GM21576 (cell line): Measurements from ENCODE around the gene ARID1B.

Experiments
- ATAC-seq: cut with Tn5 transposase; IDR thresholded peaks from one replicate; pipeline ENCODE4 v1.9.1; 2021; ENCODE audit warnings: mild to moderate bottlenecking, moderate library complexity; ENCODE audit not compliant: unreplicated experiment

The ARID1B gene

DNA sequence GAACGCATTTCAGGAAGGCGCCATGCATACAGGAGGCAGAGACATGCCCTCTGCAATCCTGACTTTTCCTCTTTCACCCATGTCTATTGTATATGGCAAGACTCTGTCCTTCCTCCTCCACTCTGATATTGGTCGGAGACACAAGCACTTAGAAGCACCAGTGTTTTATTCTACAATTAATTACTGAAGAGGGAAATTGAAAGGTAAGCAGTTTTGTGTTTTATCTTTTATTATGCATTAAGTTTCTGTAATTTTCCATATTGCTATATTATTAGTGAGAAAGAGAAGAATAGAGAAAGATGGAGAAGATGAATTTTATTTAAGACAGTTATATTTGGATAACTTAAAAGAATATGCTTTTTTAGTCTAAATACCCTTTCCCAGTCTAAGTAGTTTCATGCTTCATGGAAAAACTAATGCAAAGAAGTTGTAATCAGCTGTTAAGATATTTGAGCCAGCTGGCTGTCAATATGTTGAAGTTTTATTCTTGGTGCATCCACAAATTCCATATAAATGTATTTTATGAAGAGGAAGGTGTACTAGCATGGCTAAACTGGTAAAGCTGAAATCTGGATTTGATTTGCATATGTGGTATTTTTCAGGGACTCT, 13.6 kb downstream of the ARID1B start:
- ATAC-seq, result no peak

DNA sequence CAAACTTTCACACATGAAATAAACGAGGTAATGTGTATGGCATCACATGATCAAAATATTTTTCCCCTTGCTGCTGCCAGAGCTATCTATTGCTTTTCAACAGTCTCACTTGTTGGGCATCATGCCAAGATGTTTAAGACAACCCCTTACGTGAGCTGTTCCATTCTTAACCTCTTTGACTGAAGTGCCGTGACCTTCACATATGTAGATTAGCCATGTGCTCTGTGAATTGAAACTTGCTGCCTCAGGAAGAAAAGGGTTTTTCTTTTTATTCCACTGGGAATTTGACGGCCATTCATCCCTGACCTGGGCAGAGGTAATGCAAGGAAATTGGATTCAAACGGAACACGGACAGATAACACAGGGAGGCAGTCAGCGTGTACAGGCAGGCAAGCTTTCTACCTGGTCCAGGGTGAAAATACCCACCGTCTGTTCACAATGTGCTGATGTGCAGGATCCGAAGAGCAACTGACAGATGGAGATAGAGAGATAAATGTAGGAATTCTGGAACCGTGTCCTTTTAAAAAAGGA, 14.2 kb downstream of the ARID1B start:
- ATAC-seq, result peak; percentile 59

GRCh38 chr6:156793200-156793599, 16.0 kb downstream of the ARID1B start:
- ATAC-seq, result no peak

DNA sequence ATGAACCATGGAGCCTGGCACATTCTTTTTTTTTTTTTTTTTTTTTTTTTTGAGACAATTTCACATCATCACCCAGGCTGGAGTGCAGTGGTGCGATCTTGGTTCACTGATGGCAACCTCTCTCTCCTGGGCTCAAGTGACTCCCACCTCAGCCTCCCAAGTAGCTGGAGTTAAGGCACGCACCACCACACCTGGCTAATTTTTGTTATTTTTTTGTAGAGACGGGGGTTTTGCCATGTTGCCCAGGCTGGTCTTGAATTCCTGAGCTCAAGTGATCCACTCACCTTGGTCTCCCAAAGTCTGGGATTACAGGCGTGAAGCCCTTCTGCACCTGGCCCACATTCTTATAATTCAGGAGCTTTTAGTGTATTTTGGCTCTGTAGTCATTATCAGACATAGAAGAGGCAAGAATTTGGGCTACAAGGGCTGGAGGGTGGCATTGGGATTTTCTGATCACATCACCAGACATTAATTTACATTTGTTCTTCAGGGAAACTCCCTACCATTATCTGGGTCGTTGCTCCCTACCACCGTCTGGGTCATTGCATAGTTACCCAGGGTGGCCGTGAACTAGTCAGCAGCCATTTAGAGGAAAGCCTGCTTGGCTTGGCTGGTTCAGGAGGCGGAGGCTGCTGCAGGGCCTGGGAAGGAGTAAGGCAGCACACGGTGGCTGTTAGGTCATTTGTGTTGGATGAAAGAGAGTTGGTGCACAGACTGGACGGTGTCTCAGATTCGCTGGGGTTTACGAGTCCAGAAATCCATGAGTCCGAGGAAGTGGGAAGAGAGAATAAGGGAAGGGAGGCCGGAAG, 17.6 kb downstream of the ARID1B start:
- peak; percentile 52 for ATAC-seq

- ATAC-seq, result no peak
Observed at GRCh38 chr6:156795825-156796224, 18.6 kb downstream of the ARID1B start.

- ATAC-seq, result no peak
Observed at GRCh38 chr6:156796627-156797026, 19.4 kb downstream of the ARID1B start.

DNA sequence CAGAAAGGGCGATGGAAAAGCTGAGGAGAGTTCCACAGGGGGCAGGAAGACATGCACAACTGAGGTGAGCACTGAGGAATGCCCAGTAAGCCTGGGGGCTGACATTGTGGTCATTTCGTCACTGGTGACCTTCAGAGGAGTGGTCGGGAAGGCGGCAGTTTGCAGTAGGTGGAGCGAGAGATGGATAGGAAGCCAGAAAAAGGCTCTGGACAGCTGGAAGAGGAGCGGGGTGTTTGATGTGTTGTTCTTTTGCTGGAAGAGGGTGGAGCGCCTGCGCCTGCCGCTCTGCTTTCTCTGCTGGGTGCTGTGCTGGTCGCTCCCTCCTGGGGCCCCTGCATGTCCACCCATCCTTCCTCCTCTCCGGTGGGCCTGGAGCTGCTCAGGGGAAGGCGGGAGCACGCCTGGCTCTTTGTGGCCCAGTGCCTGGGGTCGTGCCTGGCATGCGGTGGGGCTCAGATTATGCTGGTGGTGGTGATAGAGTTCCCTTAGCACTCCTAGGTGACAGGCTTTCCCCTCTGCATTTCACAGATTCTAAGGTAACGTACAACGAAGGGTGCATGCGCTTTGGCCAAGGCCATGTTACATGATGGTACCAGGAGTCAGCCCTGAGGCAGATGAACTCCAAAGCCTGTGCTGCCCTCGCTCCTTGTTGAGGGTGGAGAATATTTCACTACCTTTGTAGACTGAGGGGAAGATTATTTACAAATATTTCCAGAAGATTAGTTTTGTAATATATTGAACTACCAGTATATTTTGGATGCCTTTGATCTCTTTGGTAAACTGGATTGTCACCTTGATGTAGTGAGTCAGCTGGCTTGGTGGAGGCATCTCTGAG, 20.9 kb downstream of the ARID1B start:
- no peak for ATAC-seq

DNA sequence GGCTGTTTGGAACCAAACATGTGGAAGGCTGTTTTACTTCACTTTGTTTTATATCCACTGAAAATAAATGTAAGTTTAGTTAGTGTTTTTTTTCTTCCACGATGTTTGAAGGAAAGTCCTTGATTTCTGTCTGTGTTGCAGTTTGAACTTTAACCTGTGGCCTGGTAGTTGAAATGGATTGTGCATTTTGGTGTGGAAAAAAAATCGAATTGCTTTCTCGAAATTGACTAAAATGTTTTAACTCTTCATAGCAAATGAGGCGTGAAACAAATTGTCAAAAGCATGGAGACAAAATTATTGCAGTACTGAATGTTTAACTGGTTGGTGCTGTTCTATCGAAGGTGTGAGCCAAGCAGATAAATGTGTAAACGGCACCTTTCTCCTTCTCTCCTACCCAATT, 24.5 kb downstream of the ARID1B start:
- ATAC-seq, result no peak

GRCh38 chr6:156803353-156803752, 26.2 kb downstream of the ARID1B start:
- no peak for ATAC-seq

- no peak for ATAC-seq
Observed at GRCh38 chr6:156804402-156804801, 27.2 kb downstream of the ARID1B start.

- no peak for ATAC-seq
Observed at GRCh38 chr6:156806155-156806554, 29.0 kb downstream of the ARID1B start.

DNA sequence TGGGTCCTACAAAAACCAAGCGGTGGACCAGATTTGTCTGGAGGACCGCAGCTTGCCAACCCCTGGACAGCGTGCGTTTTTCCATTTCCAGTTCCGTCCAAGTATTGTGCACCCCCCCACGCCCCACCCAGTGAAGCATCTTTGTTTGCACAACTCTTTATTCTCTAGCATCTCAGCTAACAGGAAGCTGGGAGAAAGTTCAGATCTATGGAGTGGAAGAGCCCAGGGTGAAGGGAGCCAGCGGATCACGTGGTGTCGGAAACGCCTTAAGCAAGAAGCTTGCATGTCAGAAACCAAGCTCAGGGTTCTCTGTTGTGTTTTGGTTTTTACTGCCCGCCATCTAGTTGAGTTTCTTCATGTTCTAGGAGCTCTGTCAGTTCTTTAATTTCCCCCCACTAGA, 29.9 kb downstream of the ARID1B start:
- ATAC-seq, result no peak

- no peak for ATAC-seq
Observed at GRCh38 chr6:156807795-156808194, 30.6 kb downstream of the ARID1B start.

- no peak for ATAC-seq
Observed at GRCh38 chr6:156808287-156808686, 31.1 kb downstream of the ARID1B start.

GRCh38 chr6:156809034-156809433, 31.9 kb downstream of the ARID1B start:
- ATAC-seq, result peak; percentile 95

GRCh38 chr6:156809446-156810178, 32.4 kb downstream of the ARID1B start:
- ATAC-seq, result no peak

GRCh38 chr6:156814036-156814581, 36.9 kb downstream of the ARID1B start:
- ATAC-seq, result no peak

DNA sequence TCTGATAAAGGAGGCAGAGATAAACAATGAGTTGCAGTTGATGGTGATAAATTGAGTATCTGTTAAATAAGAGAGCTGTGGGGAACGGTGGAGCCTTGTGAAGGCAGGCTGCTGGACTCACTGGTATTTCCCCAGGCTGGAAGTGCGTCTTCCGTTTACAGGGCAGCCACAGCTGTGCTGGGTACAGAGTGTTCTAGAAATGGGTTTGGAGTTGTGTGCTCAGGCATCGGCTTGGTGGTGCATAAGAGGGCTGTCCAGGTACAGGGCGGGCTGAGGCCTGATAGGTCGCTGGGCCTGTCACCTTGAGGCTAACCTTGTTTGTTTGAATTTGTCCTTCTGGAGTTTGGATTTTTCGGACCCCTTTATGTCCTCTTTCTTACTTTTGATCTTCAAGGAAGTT, 39.3 kb downstream of the ARID1B start:
- no peak for ATAC-seq

DNA sequence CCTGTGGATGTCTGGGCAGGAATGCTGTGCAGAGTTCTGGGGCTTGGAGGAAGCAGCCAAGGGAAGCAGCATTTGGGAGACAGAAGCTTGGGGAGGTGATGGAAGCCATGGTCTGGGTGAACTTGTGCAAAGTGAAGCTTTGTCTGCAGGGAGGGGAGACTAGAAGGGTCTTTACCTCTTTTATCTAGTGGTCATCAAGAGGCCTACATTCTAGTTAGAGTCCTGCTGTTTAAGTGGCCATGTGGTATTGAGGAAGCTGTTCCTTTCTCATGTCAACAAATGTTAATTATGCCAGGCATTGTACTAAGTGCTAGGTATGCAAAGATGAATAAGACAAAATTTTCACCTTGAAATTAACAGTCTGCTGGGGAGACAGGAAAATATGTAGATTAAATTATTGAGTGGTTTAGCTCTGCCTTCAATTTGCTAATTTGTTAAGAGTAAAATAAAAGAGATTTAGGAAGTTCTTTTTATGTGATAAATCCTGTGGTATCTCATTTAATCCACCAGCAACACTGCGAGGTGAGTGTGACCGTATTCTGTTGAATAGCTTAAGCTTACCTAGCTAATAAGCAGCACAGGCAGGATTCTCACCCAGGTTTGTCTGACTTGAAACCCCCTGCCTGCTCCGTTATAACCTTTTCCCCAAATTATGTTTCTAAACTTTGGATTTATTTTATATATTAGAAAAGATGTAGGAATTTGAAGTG, 43.1 kb downstream of the ARID1B start:
- no peak for ATAC-seq

DNA sequence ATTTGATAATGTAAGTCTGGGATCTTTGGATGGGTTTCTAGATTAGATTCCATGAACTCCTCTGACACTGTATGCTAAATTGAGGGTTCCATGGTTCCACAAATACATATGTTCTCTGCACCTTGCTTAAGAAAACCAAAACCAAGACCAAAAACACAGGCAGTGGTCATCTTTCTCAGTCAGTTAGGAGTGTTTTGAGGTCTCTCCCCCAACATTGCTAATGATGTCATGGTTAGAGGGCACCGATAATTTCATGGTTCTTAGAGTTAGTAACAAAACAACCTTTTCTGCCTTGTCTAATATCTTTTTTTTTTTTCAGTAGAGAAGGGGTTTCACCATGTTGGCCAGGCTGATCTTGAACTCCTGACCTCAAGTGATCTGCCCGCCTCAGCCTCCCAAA, 44.5 kb downstream of the ARID1B start:
- ATAC-seq, result no peak
